IgD-negative memory B cell (primary cell): ENCODE results near the gene BOLA2. TPM values are rescaled to one million over a fixed set of nuclear protein-coding genes. Genes with fewer than 3 reads are reported as not detected.
A peak's percentile ranks its signal among the peaks of the same experiment; 100 is the strongest.
"Not testable (repeated sequence)": the region's sequence is repeated elsewhere in the genome, so short reads cannot be mapped to it uniquely, and the experiment has no call there.

Experiments used
- H3K27ac Mint-ChIP-seq, 3 donors: one replicate each; pipeline ENCODE4 v1.8.0; 2020 to 2022; ENCODE audit warnings: mild to moderate bottlenecking in 3 of 3, mixed read lengths in 3 of 3, moderate library complexity in 1 of 3
- H3K27me3 Mint-ChIP-seq: one replicate; pipeline ENCODE4 v1.8.0; 2021; ENCODE audit warnings: mixed read lengths
- H3K36me3 Mint-ChIP-seq: one replicate; pipeline ENCODE4 v1.8.0; 2020; ENCODE audit warnings: mild to moderate bottlenecking, mixed read lengths
- H3K4me1 Mint-ChIP-seq, 3 donors: one replicate each; pipeline ENCODE4 v1.8.0; 2020 to 2022; ENCODE audit warnings: mixed read lengths in 3 of 3, mild to moderate bottlenecking in 1 of 3
- H3K4me3 Mint-ChIP-seq, 4 donors: one replicate each; pipeline ENCODE4 v1.8.0; 2020 to 2022; ENCODE audit warnings: mild to moderate bottlenecking in 4 of 4, mixed read lengths in 4 of 4, moderate library complexity in 3 of 4
- H3K9me3 Mint-ChIP-seq, 3 donors: one replicate each; pipeline ENCODE4 v1.8.0; 2020 to 2021; ENCODE audit warnings: mixed read lengths in 3 of 3, mild to moderate bottlenecking in 1 of 3
- polyA plus RNA-seq: library from polyadenylated mRNA; unstranded; fragments of 300-500 nt; fragmentation: Illumina TruSeq; gene quantifications from one replicate; pipeline ENCODE4 v1.2.3, GENCODE V29; 2021

BOLA2 gene
- polyA plus RNA-seq, result 39.1 TPM

- H3K27me3 Mint-ChIP-seq, H3K4me3 Mint-ChIP-seq, H3K9me3 Mint-ChIP-seq, H3K4me1 Mint-ChIP-seq, H3K27ac Mint-ChIP-seq, H3K36me3 Mint-ChIP-seq: not testable (repeated sequence)
These were observed at the start of gene BOLA2, which contains the start of gene SLX1B for GRCh38 chr16:29454269-29454668. Gene BOLA2 (minus strand): TSS chr16:29454351. CDS start chr16:29454253, 98 bp downstream. Gene SLX1B (plus strand): TSS chr16:29454533.

DNA sequence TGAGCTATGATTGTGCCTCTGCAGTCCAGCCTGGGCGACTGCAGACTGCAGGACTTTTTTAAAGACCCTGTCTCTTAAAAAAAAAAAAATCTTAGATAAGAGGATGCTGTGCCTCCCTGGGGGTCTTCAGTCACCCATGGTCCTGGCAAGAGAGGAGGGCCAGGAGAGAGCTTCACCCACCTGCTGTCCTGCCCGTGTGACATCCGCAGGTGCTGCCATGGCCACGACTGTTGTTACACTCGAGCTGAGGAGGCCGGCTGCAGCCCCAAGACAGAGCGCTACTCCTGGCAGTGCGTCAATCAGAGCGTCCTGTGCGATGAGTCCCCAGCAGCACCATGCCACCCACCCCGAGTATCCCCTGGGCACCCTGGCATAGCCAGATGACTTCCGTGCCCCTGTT lies 28.1 kb upstream of the BOLA2 start:
- not testable (repeated sequence) for H3K9me3 Mint-ChIP-seq, H3K4me3 Mint-ChIP-seq, H3K27ac Mint-ChIP-seq

GRCh38 chr16:29472065-29472464 lies 17.9 kb upstream of the BOLA2 start:
- not testable (repeated sequence) for H3K36me3 Mint-ChIP-seq, H3K9me3 Mint-ChIP-seq, H3K27ac Mint-ChIP-seq, H3K27me3 Mint-ChIP-seq, H3K4me1 Mint-ChIP-seq, H3K4me3 Mint-ChIP-seq

More for the DNA sequence above, 28.1 kb upstream of the BOLA2 start:
- H3K36me3 Mint-ChIP-seq, H3K27me3 Mint-ChIP-seq, H3K4me1 Mint-ChIP-seq: not testable (repeated sequence)

DNA sequence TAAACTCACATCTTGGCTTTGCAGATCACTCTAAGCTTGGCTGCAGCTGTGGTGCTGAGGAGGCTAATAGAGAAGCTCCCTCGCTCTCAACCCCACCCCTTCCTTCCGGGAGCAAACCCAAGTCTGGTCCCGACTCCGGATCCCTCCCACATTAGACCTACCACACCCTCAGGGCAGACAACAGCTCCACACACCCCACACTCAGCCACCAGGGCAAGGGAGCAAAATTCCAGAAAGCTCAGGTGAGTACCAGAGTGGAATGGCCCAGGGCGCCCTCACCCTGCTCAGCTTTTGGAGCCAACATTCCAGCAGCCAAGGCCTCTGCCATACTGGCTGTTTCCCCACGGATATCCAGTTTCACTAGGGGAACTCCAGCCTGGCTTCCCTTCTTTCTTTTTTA lies 15.5 kb upstream of the BOLA2 start:
- not testable (repeated sequence) for H3K4me1 Mint-ChIP-seq, H3K9me3 Mint-ChIP-seq, H3K36me3 Mint-ChIP-seq, H3K27me3 Mint-ChIP-seq
- H3K27ac Mint-ChIP-seq, result peak overlapping the region in 1 of 3 donors; percentile 39
- H3K4me3 Mint-ChIP-seq, result peak overlapping the region; percentile 43 to 85 (median 60)

DNA sequence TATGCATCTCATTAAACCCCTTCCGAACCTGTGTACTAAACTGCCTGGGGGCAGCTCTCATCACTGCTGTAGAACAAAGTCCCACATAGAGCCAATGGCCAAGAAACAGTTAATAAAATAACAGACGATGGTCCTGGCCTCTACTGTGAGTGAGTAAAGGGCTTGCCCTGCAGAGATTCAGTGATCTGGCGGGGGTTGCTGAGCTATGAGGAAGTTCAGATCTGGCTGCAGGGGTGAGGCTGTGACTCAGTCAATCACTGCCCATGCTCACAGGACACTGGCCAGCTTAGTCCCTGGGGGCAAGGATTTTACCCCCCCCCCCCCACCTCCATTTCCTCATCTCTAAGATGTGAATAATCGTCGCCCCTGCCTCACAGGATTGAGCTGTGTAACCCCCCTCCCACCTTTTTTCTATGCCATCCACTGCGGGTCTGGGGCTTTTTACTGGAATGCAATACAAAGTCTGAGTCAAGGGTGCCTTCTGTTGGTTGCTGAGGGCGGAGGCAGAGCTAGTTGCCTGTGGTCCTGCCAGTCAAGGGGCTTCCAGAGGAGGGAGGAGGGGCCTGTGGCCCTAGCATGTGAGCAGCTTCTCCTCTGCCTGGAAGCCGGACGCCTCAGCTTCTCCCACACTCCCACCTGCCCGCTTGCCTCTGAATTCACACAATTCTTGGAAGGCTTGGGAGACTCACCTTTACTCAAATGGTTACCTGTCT lies 13.7 kb upstream of the BOLA2 start:
- not testable (repeated sequence) for H3K36me3 Mint-ChIP-seq, H3K27ac Mint-ChIP-seq, H3K9me3 Mint-ChIP-seq, H3K4me1 Mint-ChIP-seq, H3K4me3 Mint-ChIP-seq, H3K27me3 Mint-ChIP-seq

- not testable (repeated sequence) for H3K27me3 Mint-ChIP-seq, H3K9me3 Mint-ChIP-seq, H3K27ac Mint-ChIP-seq, H3K4me3 Mint-ChIP-seq, H3K4me1 Mint-ChIP-seq, H3K36me3 Mint-ChIP-seq
These were observed 12.8 kb upstream of the BOLA2 start for GRCh38 chr16:29466904-29467303.

- H3K27ac Mint-ChIP-seq, H3K9me3 Mint-ChIP-seq, H3K36me3 Mint-ChIP-seq, H3K4me3 Mint-ChIP-seq, H3K27me3 Mint-ChIP-seq, H3K4me1 Mint-ChIP-seq: not testable (repeated sequence)
These were observed 12.1 kb upstream of the BOLA2 start for GRCh38 chr16:29465985-29466824.

DNA sequence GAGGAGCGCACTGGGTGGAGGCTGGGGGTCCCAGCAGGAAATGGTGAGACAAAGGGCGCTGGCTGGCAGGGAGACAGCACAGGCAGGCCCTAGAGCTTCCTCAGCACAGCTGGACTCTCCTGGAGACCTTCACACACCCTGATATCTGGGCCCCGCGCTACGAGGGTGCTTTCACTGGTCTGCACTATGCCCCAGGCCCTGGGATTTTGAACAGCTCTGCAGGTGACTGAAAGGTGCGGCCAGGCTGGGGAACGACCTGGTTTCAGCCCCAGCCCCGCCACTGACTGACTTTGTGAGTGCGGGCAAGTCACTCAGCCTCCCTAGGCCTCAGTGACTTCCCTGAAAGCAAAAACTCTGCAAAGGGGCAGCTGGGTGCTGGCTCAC lies 6.5 kb upstream of the BOLA2 start:
- not testable (repeated sequence) for H3K27me3 Mint-ChIP-seq, H3K36me3 Mint-ChIP-seq, H3K9me3 Mint-ChIP-seq, H3K27ac Mint-ChIP-seq, H3K4me3 Mint-ChIP-seq, H3K4me1 Mint-ChIP-seq

- not testable (repeated sequence) for H3K27me3 Mint-ChIP-seq, H3K4me1 Mint-ChIP-seq, H3K4me3 Mint-ChIP-seq, H3K36me3 Mint-ChIP-seq, H3K9me3 Mint-ChIP-seq, H3K27ac Mint-ChIP-seq
These were observed 5.8 kb upstream of the BOLA2 start, which contains the start of gene SULT1A4 for GRCh38 chr16:29459706-29460646. Gene SULT1A4 (plus strand): TSS chr16:29459913. CDS start chr16:29461386, 1,473 bp downstream.

- not testable (repeated sequence) for H3K27ac Mint-ChIP-seq, H3K27me3 Mint-ChIP-seq, H3K4me3 Mint-ChIP-seq, H3K9me3 Mint-ChIP-seq, H3K36me3 Mint-ChIP-seq, H3K4me1 Mint-ChIP-seq
These were observed 3.5 kb upstream of the BOLA2 start for GRCh38 chr16:29457660-29458059.

GRCh38 chr16:29454828-29455227 lies 677 bp upstream of the BOLA2 start:
- H3K4me3 Mint-ChIP-seq, H3K4me1 Mint-ChIP-seq, H3K27ac Mint-ChIP-seq, H3K36me3 Mint-ChIP-seq, H3K27me3 Mint-ChIP-seq, H3K9me3 Mint-ChIP-seq: not testable (repeated sequence)

GRCh38 chr16:29453754-29454153 lies 397 bp downstream of the BOLA2 start:
- H3K4me1 Mint-ChIP-seq, H3K36me3 Mint-ChIP-seq, H3K9me3 Mint-ChIP-seq, H3K4me3 Mint-ChIP-seq, H3K27ac Mint-ChIP-seq, H3K27me3 Mint-ChIP-seq: not testable (repeated sequence)

GRCh38 chr16:29425390-29425789 lies 28.8 kb downstream of the BOLA2 start:
- H3K4me1 Mint-ChIP-seq, H3K4me3 Mint-ChIP-seq, H3K27ac Mint-ChIP-seq, H3K36me3 Mint-ChIP-seq, H3K27me3 Mint-ChIP-seq, H3K9me3 Mint-ChIP-seq: not testable (repeated sequence)

- H3K4me3 Mint-ChIP-seq, H3K36me3 Mint-ChIP-seq: not testable (repeated sequence)
These were observed 30.6 kb downstream of the BOLA2 start for GRCh38 chr16:29423587-29423986.

DNA sequence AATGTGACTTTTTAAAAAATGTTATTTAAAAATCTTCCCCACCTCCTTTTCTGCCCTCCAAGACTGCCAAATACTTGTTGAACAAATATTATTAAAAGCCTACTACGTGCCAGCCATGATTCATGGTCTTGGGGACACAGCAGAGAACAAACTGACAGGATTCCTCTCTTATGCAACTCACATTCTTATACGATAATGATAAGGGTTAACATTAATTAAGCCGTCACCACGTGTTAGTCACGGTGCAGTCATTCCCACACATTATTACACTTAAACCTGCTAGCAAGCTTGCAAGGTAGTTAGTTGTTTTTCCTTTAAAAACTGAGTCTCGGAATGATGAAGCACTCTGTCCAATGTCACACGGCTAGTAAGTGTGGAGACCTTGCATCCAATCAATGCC lies 48.9 kb downstream of the BOLA2 start:
- not testable (repeated sequence) for H3K27me3 Mint-ChIP-seq, H3K4me1 Mint-ChIP-seq, H3K9me3 Mint-ChIP-seq, H3K4me3 Mint-ChIP-seq, H3K36me3 Mint-ChIP-seq, H3K27ac Mint-ChIP-seq

More at GRCh38 chr16:29423587-29423986, 30.6 kb downstream of the BOLA2 start:
- not testable (repeated sequence) for H3K4me1 Mint-ChIP-seq, H3K9me3 Mint-ChIP-seq, H3K27me3 Mint-ChIP-seq, H3K27ac Mint-ChIP-seq
